ENCODE results near the gene TMEM223.

TMEM223 gene

DNA sequence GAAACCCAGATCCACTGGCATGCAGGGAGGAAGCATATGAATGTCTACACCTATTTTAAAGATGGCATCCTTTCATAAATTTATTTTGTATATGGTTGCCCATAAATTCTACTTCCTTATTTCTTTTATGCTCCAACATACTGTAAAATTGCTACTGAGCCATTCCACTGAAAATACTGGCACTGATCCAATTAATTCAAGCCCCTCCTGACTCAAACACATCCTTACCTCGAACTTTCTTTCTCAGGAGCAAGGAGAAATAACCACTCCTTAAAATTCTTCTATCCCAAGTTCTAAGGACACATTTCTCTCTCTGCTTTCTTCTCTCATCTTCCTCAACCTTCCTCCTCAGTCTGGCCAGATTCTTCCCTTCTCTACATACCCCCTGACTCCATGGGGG lies 18.9 kb upstream of the TMEM223 start:
- intact Hi-C loops (cut with micrococcal nuclease): no loop called here
- Mint-ChIP-seq H3K27me3 (no peaks in the 10 kb centered on the region), H3K4me1 (ENCODE audit: low read depth) (peaks cover 27% of the 10 kb centered on the region), H3K4me3 (no peak overlapping the region), H3K27ac (peak overlapping the region; percentile 46), H3K9me3 (no peaks in the 10 kb centered on the region), H3K36me3 (ENCODE audit: low read depth) (peaks cover 19% of the 10 kb centered on the region)

GRCh38 chr11:62806611-62807121 lies 14.9 kb upstream of the TMEM223 start:
- Mint-ChIP-seq H3K27me3 (no peaks in the 10 kb centered on the region), H3K9me3 (no peaks in the 10 kb centered on the region), H3K4me1 (ENCODE audit: low read depth) (peaks cover 56% of the 10 kb centered on the region), H3K27ac (peak overlapping the region; percentile 89), H3K4me3 (peak overlapping the region; percentile 28), H3K36me3 (ENCODE audit: low read depth) (peaks cover 46% of the 10 kb centered on the region)
- intact Hi-C loops (cut with micrococcal nuclease): no loop called here

DNA sequence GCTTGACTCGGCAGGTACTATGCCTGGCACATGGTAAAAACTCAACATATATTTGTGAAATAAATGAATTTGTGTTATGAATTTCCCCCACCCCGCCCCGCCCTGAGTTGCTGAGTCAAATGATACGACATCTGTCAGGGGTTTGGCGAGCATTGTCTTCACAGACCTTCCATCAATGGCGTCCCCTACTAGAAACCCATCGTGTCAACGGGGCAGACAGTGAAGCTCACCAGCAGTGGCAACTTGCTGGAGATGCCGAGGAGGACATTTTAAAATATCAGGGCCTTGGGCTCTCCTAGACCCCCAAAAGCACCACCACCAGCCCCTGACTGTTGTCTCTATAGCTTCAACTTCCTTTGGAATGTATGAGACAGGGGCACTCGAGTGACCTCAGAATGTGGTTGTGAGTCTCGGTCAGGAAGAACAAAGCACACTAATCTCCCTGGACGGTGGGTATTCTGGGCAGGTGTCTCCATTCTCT lies 14.2 kb upstream of the TMEM223 start:
- peaks cover 56% of the 10 kb centered on the region for H3K4me1 Mint-ChIP-seq (ENCODE audit: low read depth)

GRCh38 chr11:62805076-62805892 lies 13.5 kb upstream of the TMEM223 start, which contains the start of gene NXF1:
Gene NXF1, minus strand, starts transcription at chr11:62805440. Its CDS starts 84 bp downstream, at chr11:62805356.
- Mint-ChIP-seq H3K4me3 (peak within 1 kb of the TSS; percentile 83), H3K36me3 (ENCODE audit: low read depth) (peaks cover 60% of the 10 kb centered on the region), H3K27me3 (no peaks in the 10 kb centered on the region), H3K9me3 (no peaks in the 10 kb centered on the region), H3K4me1 (ENCODE audit: low read depth) (peaks cover 56% of the 10 kb centered on the region), H3K27ac (peak within 1 kb of the TSS; percentile 89)
- intact Hi-C loops (cut with micrococcal nuclease): loop anchor here (2.0 kb wide), 2 partner anchors 18 to 36 kb away; partner anchors contain the start of gene TMEM179B

More for the DNA sequence above, 14.2 kb upstream of the TMEM223 start:
- peak overlapping the region; percentile 89 for H3K27ac Mint-ChIP-seq
- peaks cover 53% of the 10 kb centered on the region for H3K36me3 Mint-ChIP-seq (ENCODE audit: low read depth)
- no peaks in the 10 kb centered on the region for H3K9me3 Mint-ChIP-seq
- intact Hi-C loops (cut with micrococcal nuclease): loop anchor here (2.0 kb wide), 2 partner anchors 19 to 35 kb away; partner anchors contain the start of gene TMEM179B
- H3K27me3 Mint-ChIP-seq: no peaks in the 10 kb centered on the region
- peak overlapping the region; percentile 83 for H3K4me3 Mint-ChIP-seq

- Mint-ChIP-seq H3K4me3 (peak overlapping the region; percentile 83), H3K27me3 (no peaks in the 10 kb centered on the region), H3K4me1 (ENCODE audit: low read depth) (peaks cover 61% of the 10 kb centered on the region), H3K27ac (peak overlapping the region; percentile 89), H3K36me3 (ENCODE audit: low read depth) (peaks cover 68% of the 10 kb centered on the region), H3K9me3 (no peaks in the 10 kb centered on the region)
- intact Hi-C loops (cut with micrococcal nuclease): loop anchor here (2.0 kb wide), 2 partner anchors 18 to 36 kb away; partner anchors contain the start of gene TMEM179B
Observed at GRCh38 chr11:62804310-62805075, 12.7 kb upstream of the TMEM223 start.

DNA sequence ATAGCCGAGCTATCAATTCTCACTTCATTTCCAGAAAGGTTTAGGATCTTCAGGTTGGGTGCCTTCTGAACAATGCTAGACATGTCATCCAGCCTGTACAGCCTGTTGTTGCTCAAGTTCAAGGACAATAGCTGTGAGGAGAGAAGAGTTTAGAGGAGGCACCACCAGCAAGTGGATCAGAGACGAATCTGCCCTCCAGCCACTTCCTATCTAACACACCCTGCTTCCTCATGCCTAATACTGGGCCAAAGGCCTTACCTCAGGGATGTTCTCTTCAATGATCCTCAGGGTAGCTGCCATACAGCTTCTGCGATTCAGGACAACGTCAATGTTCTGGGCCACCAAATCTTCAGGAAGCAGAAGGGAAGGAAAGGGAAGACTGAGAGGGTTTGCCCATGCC lies 9.3 kb upstream of the TMEM223 start:
- Mint-ChIP-seq H3K36me3 (ENCODE audit: low read depth) (peaks cover 94% of the 10 kb centered on the region), H3K27me3 (no peaks in the 10 kb centered on the region), H3K4me1 (ENCODE audit: low read depth) (peaks cover 51% of the 10 kb centered on the region), H3K9me3 (no peaks in the 10 kb centered on the region), H3K27ac (peak overlapping the region; percentile 56), H3K4me3 (no peak overlapping the region)
- intact Hi-C loops (cut with micrococcal nuclease): no loop called here

DNA sequence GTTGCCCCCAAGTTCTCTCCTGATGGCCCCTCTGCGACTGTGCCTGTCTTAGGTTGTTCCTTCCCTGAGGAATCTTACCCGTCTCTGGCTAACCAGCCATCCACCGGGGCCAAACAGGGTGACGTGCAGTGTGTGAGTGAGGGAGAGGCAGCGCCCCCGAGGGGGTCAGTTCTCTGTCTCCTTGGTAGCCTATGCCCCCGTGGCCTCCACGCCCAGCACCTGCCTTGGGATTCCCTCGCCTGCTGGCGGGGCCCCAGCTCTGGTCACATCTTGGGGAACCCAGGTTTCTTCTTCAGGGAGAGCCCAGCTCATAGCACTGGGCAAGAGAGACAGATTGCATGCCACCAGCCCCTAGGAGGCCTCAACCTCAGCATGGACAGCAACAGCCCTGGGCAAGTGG lies 7.7 kb upstream of the TMEM223 start:
- intact Hi-C loops (cut with micrococcal nuclease): no loop called here
- Mint-ChIP-seq H3K4me1 (ENCODE audit: low read depth) (peaks cover 56% of the 10 kb centered on the region), H3K9me3 (no peaks in the 10 kb centered on the region), H3K36me3 (ENCODE audit: low read depth) (peaks cover 99% of the 10 kb centered on the region), H3K27me3 (no peaks in the 10 kb centered on the region), H3K27ac (peak overlapping the region; percentile 48), H3K4me3 (no peak overlapping the region)

- Mint-ChIP-seq H3K27ac (peak overlapping the region; percentile 30), H3K27me3 (no peaks in the 10 kb centered on the region), H3K36me3 (ENCODE audit: low read depth) (peaks cover 100% of the 10 kb centered on the region), H3K9me3 (no peaks in the 10 kb centered on the region), H3K4me3 (no peak overlapping the region), H3K4me1 (ENCODE audit: low read depth) (peaks cover 38% of the 10 kb centered on the region)
- intact Hi-C loops (cut with micrococcal nuclease): no loop called here
Observed at GRCh38 chr11:62796281-62796680, 4.5 kb upstream of the TMEM223 start.

- Mint-ChIP-seq H3K27ac (no peak overlapping the region), H3K4me1 (ENCODE audit: low read depth) (peaks cover 46% of the 10 kb centered on the region), H3K4me3 (no peak overlapping the region), H3K9me3 (no peaks in the 10 kb centered on the region), H3K27me3 (no peaks in the 10 kb centered on the region), H3K36me3 (ENCODE audit: low read depth) (peaks cover 100% of the 10 kb centered on the region)
- intact Hi-C loops (cut with micrococcal nuclease): no loop called here
Observed at GRCh38 chr11:62794201-62794775, 2.5 kb upstream of the TMEM223 start.

DNA sequence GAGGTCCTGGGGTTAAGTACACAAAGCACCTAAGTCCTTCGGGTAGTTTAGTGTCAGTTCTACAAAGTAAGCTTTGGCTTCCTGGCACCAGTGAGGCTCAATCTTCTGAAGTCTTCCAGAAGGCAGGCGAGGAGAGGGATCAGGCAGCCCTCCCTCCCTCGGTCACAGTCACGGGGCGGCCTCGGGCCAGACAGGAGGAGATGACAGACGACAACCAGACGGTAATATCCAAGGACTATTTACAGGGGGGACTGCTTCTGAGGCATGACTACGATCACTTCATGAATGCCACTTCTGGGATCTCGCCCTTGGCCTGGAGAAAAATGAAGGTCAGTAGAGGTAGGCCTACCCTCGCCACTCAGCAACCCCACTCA lies 383 bp upstream of the TMEM223 start:
- H3K4me1 Mint-ChIP-seq (ENCODE audit: low read depth): peaks cover 53% of the 10 kb centered on the region
- no peaks in the 10 kb centered on the region for H3K9me3 Mint-ChIP-seq
- H3K27ac Mint-ChIP-seq: peak overlapping the region; percentile 89
- H3K27me3 Mint-ChIP-seq: no peaks in the 10 kb centered on the region
- H3K36me3 Mint-ChIP-seq (ENCODE audit: low read depth): peaks cover 93% of the 10 kb centered on the region
- peak overlapping the region; percentile 86 for H3K4me3 Mint-ChIP-seq
- intact Hi-C loops (cut with micrococcal nuclease): no loop called here

DNA sequence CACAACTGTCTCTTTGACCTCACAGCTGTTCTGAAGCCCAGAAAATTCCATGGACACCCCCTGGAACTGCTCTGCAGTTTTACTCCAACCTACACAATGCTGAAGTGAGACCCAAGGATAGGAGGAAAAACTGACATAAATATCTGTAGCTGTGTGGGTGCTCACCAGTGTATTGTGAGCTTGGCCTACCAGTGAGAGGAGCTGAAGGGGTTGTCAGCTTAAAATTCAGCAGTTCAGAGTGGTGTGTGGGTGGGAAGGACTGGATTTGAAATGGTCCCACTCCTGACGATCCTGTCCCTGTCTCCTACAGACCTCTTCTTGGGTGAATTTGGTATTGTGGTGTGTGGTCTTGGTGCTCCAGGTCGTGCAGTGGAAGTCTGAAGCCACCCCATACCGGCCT lies 2.2 kb downstream of the TMEM223 start:
- Mint-ChIP-seq H3K9me3 (no peaks in the 10 kb centered on the region), H3K4me1 (ENCODE audit: low read depth) (peaks cover 54% of the 10 kb centered on the region), H3K4me3 (no peak overlapping the region), H3K27me3 (no peaks in the 10 kb centered on the region), H3K27ac (peak overlapping the region; percentile 89), H3K36me3 (ENCODE audit: low read depth) (peaks cover 83% of the 10 kb centered on the region)
- intact Hi-C loops (cut with micrococcal nuclease): no loop called here

- Mint-ChIP-seq H3K4me1 (ENCODE audit: low read depth) (peaks cover 48% of the 10 kb centered on the region), H3K4me3 (peak overlapping the region; percentile 95), H3K9me3 (no peaks in the 10 kb centered on the region), H3K27ac (peak overlapping the region; percentile 61), H3K27me3 (no peaks in the 10 kb centered on the region), H3K36me3 (ENCODE audit: low read depth) (peaks cover 83% of the 10 kb centered on the region)
- intact Hi-C loops (cut with micrococcal nuclease): no loop called here
Observed at GRCh38 chr11:62788991-62789390, 2.8 kb downstream of the TMEM223 start.

DNA sequence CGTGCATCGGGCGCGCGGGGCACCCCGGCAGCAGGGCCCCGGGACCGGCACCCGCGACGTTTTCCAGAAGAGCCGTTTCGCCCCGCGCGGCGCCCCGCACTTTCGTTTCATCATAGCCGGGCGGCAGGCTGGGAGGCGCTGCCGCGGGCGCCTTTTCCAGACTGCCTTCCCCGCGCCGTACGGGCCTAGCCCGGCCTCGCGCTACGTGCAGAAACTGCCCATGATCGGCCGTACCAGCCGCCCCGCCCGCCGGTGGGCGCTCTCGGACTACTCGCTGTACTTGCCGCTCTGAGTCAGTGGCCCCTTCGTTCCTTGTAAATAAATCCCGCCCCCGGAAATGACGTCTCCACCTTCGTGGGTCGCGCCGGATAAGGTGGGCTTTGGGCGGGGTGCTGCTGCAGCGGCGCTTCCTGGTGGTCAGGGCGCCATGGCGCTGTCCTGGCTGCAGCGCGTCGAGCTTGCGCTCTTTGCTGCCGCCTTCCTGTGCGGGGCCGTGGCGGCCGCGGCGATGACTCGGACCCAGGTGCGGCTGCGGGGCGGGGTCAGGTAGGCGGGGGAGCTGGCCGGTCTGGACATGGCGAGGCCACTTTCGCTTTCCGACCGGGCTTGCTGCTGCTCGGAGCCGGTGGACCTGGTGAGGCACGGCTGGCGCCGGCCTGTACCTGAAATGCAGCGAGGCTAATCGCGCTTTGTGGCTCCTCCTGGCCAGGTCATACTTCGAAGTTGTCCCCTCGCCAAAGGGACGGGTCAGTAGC lies 4.6 kb downstream of the TMEM223 start, which contains the start of gene TMEM179B:
TMEM179B (plus strand) TSS at position 398 of the 755 bp plus-strand sequence; CDS start at position 428, 30 bp downstream.
- H3K9me3 Mint-ChIP-seq: no peaks in the 10 kb centered on the region
- peak within 1 kb of the TSS; percentile 95 for H3K4me3 Mint-ChIP-seq
- H3K27ac Mint-ChIP-seq: peak within 1 kb of the TSS; percentile 95
- intact Hi-C loops (cut with micrococcal nuclease): loop anchor here (1.0 to 2.0 kb wide), 4 partner anchors 18 to 94 kb away; partner anchors contain the start of genes NXF1, STX5 and TEX54
- H3K27me3 Mint-ChIP-seq: no peaks in the 10 kb centered on the region
- peaks cover 83% of the 10 kb centered on the region for H3K36me3 Mint-ChIP-seq (ENCODE audit: low read depth)
- peaks cover 42% of the 10 kb centered on the region for H3K4me1 Mint-ChIP-seq (ENCODE audit: low read depth)

Measured in dendritic cell treated with granulocyte-macrophage colony-stimulating factor and Interleukin-4, amounts not matched to agents 40 ng/mL and 50 ng/mL, for 4 days (primary cell).